ENCODE data around the gene SPEN. TPM values are rescaled to one million over a fixed set of nuclear protein-coding genes. Genes with fewer than 3 reads are reported as not detected.
A peak's percentile ranks its signal among the peaks of the same experiment; 100 is the strongest.
"Not testable (repeated sequence)": the region's sequence is repeated elsewhere in the genome, so short reads cannot be mapped to it uniquely, and the experiment has no call there.

Gene SPEN
- total RNA-seq, 1 donor from 2014 or later, result 19.2 TPM

DNA sequence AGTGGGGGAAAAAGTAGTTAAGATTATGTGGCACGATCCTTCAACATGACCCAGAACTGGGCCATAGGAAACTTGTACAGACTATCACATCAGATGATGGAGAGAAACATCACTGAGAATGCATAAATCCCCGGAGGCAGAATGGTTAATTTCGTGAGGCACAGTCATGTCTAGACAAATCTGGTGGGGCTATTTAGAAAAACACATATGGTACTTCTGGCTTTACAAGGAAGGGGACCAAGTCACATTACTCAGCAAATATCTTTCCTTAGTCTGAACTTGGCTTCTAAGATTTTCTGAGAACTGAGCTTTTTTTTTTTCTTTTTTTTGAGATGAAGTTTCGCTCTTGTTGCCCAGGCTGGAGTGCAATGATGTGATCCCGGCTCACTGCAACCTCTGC, 30.8 kb upstream of the SPEN start:
- TF ChIP-seq, protein P1, sequence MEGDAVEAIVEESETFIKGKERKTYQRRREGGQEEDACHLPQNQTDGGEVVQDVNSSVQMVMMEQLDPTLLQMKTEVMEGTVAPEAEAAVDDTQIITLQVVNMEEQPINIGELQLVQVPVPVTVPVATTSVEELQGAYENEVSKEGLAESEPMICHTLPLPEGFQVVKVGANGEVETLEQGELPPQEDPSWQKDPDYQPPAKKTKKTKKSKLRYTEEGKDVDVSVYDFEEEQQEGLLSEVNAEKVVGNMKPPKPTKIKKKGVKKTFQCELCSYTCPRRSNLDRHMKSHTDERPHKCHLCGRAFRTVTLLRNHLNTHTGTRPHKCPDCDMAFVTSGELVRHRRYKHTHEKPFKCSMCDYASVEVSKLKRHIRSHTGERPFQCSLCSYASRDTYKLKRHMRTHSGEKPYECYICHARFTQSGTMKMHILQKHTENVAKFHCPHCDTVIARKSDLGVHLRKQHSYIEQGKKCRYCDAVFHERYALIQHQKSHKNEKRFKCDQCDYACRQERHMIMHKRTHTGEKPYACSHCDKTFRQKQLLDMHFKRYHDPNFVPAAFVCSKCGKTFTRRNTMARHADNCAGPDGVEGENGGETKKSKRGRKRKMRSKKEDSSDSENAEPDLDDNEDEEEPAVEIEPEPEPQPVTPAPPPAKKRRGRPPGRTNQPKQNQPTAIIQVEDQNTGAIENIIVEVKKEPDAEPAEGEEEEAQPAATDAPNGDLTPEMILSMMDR (IDR thresholded peaks at IDR 0.05; ENCODE audit: insufficient read depth, low read length, severe bottlenecking), result no peak
- peak; percentile 81 for DNase-seq (ENCODE audit: low read depth)
- no peak for FAIRE-seq
- Histone ChIP-seq H3K4me3 (ENCODE audit: low read depth, low read length) (no peak overlapping the region), H3K36me3 (ENCODE audit: control insufficient read depth, insufficient read depth, low read length) (no peaks in the 10 kb centered on the region), H3K27me3 (ENCODE audit: control insufficient read depth, insufficient read depth, low read length) (no peaks in the 10 kb centered on the region)

DNA sequence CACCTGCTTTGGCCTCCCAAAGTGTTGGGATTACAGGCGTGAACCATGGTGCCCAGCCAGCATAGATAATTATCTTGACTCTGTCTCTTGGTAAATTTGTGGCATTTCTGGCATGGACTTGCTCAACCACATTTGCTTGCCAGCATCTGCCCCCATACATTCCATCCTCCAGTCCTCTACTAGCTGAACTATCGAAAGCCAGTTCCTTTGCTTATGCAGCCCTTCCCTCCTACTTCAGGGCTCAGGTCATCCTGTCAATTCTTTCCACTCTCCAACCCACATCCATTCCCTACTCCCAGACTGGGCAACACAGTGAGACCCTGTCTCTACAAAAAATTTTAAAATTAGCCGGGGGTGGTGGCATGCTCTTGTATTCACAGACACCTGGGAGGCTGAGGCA, 27.0 kb upstream of the SPEN start:
- FAIRE-seq (no peak), DNase-seq (ENCODE audit: low read depth) (peak; percentile 54)
- Histone ChIP-seq H3K36me3 (ENCODE audit: control insufficient read depth, insufficient read depth, low read length) (no peaks in the 10 kb centered on the region), H3K27me3 (ENCODE audit: control insufficient read depth, insufficient read depth, low read length) (no peaks in the 10 kb centered on the region), H3K4me3 (ENCODE audit: low read depth, low read length) (no peak overlapping the region)
- TF ChIP-seq, protein P1 (IDR thresholded peaks at IDR 0.05; ENCODE audit: insufficient read depth, low read length, severe bottlenecking), result no peak

DNA sequence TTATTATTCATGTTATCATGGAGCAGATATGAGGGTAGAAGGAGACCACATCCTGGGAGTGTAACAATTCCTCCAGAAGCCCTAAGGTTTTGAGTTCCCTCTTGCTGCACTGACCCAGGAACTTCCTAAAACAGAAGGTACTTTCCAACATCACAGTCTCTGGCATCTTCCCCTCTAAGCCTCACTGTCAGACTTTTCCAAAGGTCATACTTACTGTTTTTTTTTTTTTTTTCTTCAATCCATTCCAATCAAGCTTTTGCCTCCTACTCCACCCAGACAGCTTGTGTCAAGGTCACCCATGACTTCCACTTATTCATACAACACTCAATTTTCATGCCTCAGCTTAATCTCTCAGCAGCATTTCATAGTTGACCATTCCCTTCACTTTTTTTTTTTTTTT, 21.7 kb upstream of the SPEN start:
- DNase-seq (ENCODE audit: low read depth) (no peak), FAIRE-seq (no peak)
- TF ChIP-seq, protein P1 (IDR thresholded peaks at IDR 0.05; ENCODE audit: insufficient read depth, low read length, severe bottlenecking), result no peak
- Histone ChIP-seq H3K36me3 (ENCODE audit: control insufficient read depth, insufficient read depth, low read length) (no peaks in the 10 kb centered on the region), H3K4me3 (ENCODE audit: low read depth, low read length) (no peak overlapping the region), H3K27me3 (ENCODE audit: control insufficient read depth, insufficient read depth, low read length) (no peaks in the 10 kb centered on the region)

DNA sequence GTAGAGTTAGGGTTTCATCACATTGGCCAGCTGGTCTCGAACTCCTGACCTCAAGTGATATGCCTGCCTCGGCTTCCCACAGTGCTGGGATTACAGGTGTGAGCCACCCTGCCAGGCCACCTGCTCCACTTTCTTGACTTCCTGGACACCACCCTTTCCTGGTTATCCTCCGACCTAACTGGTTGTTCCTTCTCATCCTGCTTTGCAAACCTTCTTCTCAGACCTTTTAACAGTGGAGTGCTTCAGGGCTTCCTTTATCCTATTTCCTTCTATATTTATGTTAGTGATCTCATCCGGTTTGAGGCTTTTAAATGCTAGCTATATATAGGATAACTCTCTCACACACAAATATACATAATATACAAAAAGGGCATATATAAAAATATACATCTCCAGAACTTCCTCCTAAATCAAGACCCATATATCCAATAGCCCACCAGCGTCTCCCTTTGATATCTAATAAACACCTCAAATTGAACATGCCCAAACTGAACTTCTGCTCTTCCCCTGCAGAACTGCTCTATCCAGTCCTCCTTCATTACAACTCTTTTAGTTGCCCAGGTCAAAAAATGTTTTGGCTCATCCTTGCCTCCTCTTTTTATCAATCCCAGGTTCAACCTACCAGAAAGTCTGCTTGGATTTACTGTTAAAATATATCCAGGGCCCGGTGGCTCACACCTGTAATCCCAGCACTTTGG, 20.5 kb upstream of the SPEN start:
- no peaks in the 10 kb centered on the region for H3K27me3 ChIP-seq (ENCODE audit: control insufficient read depth, insufficient read depth, low read length)
- TF ChIP-seq, protein P1 (IDR thresholded peaks at IDR 0.05; ENCODE audit: insufficient read depth, low read length, severe bottlenecking), result no peak
- DNase-seq (ENCODE audit: low read depth), result no peak
- H3K4me3 ChIP-seq (ENCODE audit: low read depth, low read length), result no peak overlapping the region
- H3K36me3 ChIP-seq (ENCODE audit: control insufficient read depth, insufficient read depth, low read length), result no peaks in the 10 kb centered on the region
- no peak for FAIRE-seq

DNA sequence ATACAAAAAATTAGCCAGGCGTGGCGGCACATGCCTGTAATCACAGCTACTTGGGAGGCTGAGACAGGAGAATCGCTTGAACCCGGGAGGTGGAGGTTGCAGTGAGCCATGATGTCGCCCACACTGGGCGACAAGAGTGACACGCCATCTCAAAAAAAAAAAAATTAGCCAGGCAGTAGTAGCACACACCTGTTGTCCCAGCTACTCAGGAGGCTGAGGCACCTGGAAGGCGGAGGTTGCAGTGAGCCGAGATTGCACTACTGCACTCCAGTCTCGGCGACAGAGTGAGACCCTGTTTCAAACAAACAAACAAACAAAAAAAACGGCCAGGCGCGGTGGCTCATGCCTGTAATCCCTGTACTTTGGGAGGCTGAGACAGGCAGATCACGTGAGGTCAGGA, 19.9 kb upstream of the SPEN start:
- not testable (repeated sequence) for H3K36me3 ChIP-seq (ENCODE audit: control insufficient read depth, insufficient read depth, low read length); H3K27me3 ChIP-seq (ENCODE audit: control insufficient read depth, insufficient read depth, low read length); DNase-seq (ENCODE audit: low read depth); FAIRE-seq; H3K4me3 ChIP-seq (ENCODE audit: low read depth, low read length)

DNA sequence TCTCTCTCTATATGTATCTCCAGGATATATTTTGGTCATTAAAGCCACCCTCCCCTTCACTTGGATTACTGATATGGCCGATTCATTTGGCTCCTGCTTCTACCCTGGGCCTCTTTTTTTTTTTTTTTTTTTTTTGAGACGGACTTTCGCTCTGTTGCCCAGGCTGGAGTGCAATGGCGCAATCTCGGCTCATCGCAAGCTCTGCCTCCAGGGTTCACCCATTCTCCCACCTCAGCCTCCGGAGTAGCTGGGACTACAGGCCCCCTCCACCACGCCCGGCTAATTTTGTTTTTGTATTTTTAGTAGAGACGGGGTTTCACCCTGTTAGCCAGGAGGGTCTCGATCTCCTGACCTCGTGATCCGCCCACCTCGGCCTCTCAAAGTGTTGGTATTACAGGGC, 18.6 kb upstream of the SPEN start:
- not testable (repeated sequence) for H3K27me3 ChIP-seq (ENCODE audit: control insufficient read depth, insufficient read depth, low read length); DNase-seq (ENCODE audit: low read depth); FAIRE-seq; H3K4me3 ChIP-seq (ENCODE audit: low read depth, low read length); H3K36me3 ChIP-seq (ENCODE audit: control insufficient read depth, insufficient read depth, low read length)

DNA sequence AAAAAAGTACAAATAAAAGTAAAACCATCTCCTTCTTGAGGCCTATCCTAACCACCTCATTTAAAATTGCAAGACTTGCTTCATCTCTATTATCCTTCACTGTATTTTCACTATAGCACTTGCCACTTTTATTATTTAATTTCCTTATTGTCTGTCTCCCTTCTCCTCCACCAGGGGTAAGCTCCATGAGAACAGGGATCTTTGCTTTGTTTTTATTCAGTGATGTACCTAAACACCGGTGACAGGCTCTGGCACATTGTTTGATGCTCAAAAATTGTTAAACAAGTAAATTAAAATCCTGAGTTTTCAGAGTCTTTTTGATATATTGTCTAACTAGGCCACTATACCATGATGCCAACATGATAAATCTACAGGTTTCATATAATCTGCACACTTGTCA, 17.2 kb upstream of the SPEN start:
- Histone ChIP-seq H3K36me3 (ENCODE audit: control insufficient read depth, insufficient read depth, low read length) (no peaks in the 10 kb centered on the region), H3K27me3 (ENCODE audit: control insufficient read depth, insufficient read depth, low read length) (no peaks in the 10 kb centered on the region), H3K4me3 (ENCODE audit: low read depth, low read length) (no peak overlapping the region)
- DNase-seq (ENCODE audit: low read depth), result no peak
- TF ChIP-seq, protein P1 (IDR thresholded peaks at IDR 0.05; ENCODE audit: insufficient read depth, low read length, severe bottlenecking), result no peak
- no peak for FAIRE-seq

All from bronchial epithelial cell (primary cell).